Islet of Langerhans (tissue), 1 donor: Measurements from ENCODE around the gene USH2A.

Source experiments
- FAIRE-seq: peaks from one replicate; lab custom pipeline; 2011; peaks lifted over from hg19 to GRCh38; lab: Jason Lieb, UNC

Gene USH2A

GRCh38 chr1:215863796-215864195, 559.5 kb downstream of the USH2A start:
- FAIRE-seq = no peak

GRCh38 chr1:215860833-215861232, 562.4 kb downstream of the USH2A start:
- no peak for FAIRE-seq

GRCh38 chr1:215857317-215857716, 565.9 kb downstream of the USH2A start:
- FAIRE-seq = no peak

GRCh38 chr1:215845234-215845891, 577.9 kb downstream of the USH2A start:
- FAIRE-seq = no peak

GRCh38 chr1:215844777-215845176, 578.5 kb downstream of the USH2A start:
- FAIRE-seq = no peak

GRCh38 chr1:215844266-215844665, 579.0 kb downstream of the USH2A start:
- FAIRE-seq = no peak

GRCh38 chr1:215842905-215843304, 580.3 kb downstream of the USH2A start:
- no peak for FAIRE-seq

- FAIRE-seq = no peak
Observed at GRCh38 chr1:215835951-215836350, 587.3 kb downstream of the USH2A start.

GRCh38 chr1:215833941-215834729, 589.1 kb downstream of the USH2A start:
- FAIRE-seq = no peak

GRCh38 chr1:215830226-215830810, 592.9 kb downstream of the USH2A start:
- no peak for FAIRE-seq

- no peak for FAIRE-seq
Observed at GRCh38 chr1:215825056-215825455, 598.2 kb downstream of the USH2A start.

GRCh38 chr1:215824245-215824644, 599.0 kb downstream of the USH2A start:
- no peak for FAIRE-seq

- FAIRE-seq = no peak
Observed at GRCh38 chr1:215819114-215819513, 604.1 kb downstream of the USH2A start.

GRCh38 chr1:215807911-215808436, 615.3 kb downstream of the USH2A start:
- no peak for FAIRE-seq

GRCh38 chr1:215807218-215807617, 616.0 kb downstream of the USH2A start:
- no peak for FAIRE-seq

- no peak for FAIRE-seq
Observed at GRCh38 chr1:215797859-215798258, 625.4 kb downstream of the USH2A start.

- no peak for FAIRE-seq
Observed at GRCh38 chr1:215794156-215794555, 629.1 kb downstream of the USH2A start.

- FAIRE-seq = peak; percentile 97
Observed at GRCh38 chr1:215793180-215793579, 630.1 kb downstream of the USH2A start.

- no peak for FAIRE-seq
Observed at GRCh38 chr1:215792446-215792845, 630.8 kb downstream of the USH2A start.

GRCh38 chr1:215789981-215790380, 633.3 kb downstream of the USH2A start:
- FAIRE-seq = no peak

GRCh38 chr1:215786997-215787396, 636.3 kb downstream of the USH2A start:
- no peak for FAIRE-seq

- no peak for FAIRE-seq
Observed at GRCh38 chr1:215780641-215781040, 642.6 kb downstream of the USH2A start.

GRCh38 chr1:215780139-215780538, 643.1 kb downstream of the USH2A start:
- FAIRE-seq = no peak
